AG04449 (cell line): ENCODE data around the gene CCNG2.

Source experiments
- CTCF ChIA-PET: fragments of 350-600 bp; formaldehyde crosslinking; extraction: SDS; loops from one replicate; lab custom pipeline; 2021; ENCODE audit warnings: antibody characterized with exemption; lab: Yijun Ruan, JAX
- POLR2A ChIA-PET: fragments of 400-600, 350-600 bp; formaldehyde crosslinking; extraction: SDS; loops from one replicate; lab custom pipeline; 2020; ENCODE audit warnings: antibody characterized with exemption, inconsistent platforms; lab: Yijun Ruan, JAX
- DNase-seq: peaks from one replicate; pipeline ENCODE4 v3.0.0-alpha.2; 2010; ENCODE audit warnings: low read depth, low spot score
- H3K4me3 ChIP-seq: 2 replicates; pipeline ENCODE4 v1.5.1; 2011; ENCODE audit warnings: low read depth, mild to moderate bottlenecking, control low read depth, low read length
- TF ChIP-seq, protein P1 (sequence below): IDR thresholded peaks from one replicate; pipeline ENCODE4 v1.5.1; 2011; ENCODE audit warnings: mild to moderate bottlenecking, moderate library complexity, low read length, control low read depth, inconsistent platforms; ENCODE audit not compliant: insufficient read depth; ENCODE audit errors: missing control alignments

The CCNG2 gene

DNA sequence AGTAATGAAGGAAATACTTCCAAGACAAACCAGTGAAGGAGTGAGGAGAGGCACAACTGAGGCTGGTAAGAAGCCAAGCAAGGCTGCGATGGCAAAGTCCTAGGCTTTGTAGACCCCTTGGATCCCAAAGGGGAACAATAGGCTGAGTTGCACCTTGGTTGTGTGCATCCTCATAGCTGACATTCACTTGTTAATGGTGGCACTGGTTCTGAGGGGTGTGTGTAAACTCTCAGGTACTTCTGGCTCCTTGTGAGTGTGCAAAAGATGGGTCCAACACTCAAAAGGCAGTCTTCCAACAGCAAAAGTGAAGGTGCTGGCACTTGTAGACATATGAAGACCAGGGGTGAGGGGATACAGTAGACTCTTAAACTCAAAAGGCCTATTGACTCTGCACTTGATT, 60.5 kb downstream of the CCNG2 start:
- TF ChIP-seq, protein P1, sequence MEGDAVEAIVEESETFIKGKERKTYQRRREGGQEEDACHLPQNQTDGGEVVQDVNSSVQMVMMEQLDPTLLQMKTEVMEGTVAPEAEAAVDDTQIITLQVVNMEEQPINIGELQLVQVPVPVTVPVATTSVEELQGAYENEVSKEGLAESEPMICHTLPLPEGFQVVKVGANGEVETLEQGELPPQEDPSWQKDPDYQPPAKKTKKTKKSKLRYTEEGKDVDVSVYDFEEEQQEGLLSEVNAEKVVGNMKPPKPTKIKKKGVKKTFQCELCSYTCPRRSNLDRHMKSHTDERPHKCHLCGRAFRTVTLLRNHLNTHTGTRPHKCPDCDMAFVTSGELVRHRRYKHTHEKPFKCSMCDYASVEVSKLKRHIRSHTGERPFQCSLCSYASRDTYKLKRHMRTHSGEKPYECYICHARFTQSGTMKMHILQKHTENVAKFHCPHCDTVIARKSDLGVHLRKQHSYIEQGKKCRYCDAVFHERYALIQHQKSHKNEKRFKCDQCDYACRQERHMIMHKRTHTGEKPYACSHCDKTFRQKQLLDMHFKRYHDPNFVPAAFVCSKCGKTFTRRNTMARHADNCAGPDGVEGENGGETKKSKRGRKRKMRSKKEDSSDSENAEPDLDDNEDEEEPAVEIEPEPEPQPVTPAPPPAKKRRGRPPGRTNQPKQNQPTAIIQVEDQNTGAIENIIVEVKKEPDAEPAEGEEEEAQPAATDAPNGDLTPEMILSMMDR = no peak
- CTCF ChIA-PET = interaction anchor here (1.3 kb wide), 1 partner anchor 14 kb away, joined by 6 read pairs; no protein-coding TSS in a partner anchor
- no peak for DNase-seq
- POLR2A ChIA-PET = no interaction called here
- H3K4me3 ChIP-seq = no peak overlapping the region

GRCh38 chr4:77219266-77219665, 62.3 kb downstream of the CCNG2 start:
- no peak overlapping the region for H3K4me3 ChIP-seq
- ChIA-PET CTCF (interaction anchor here (2.9 kb wide), 1 partner anchor 20 kb away, joined by 10 read pairs; no protein-coding TSS in a partner anchor), POLR2A (no interaction called here)
- DNase-seq = no peak
- TF ChIP-seq, protein P1 = no peak
